Measurements from ENCODE around the gene ZBTB42.

Gene ZBTB42

GRCh38 chr14:104796687-104797081 is 4.2 kb upstream of the ZBTB42 start:
- H3K4me3 ChIP-seq (ENCODE audit: low read depth, low read length) = no peak overlapping the region
- no peak for TF ChIP-seq CTCF (IDR thresholded peaks at IDR 0.05; ENCODE audit: control insufficient read depth, extremely low read depth, insufficient read depth)
- DNase-seq (ENCODE audit: low read depth) = no peak

GRCh38 chr14:104797115-104798044 is 3.5 kb upstream of the ZBTB42 start:
- no peak for TF ChIP-seq CTCF (IDR thresholded peaks at IDR 0.05; ENCODE audit: control insufficient read depth, extremely low read depth, insufficient read depth)
- no peak overlapping the region for H3K4me3 ChIP-seq (ENCODE audit: low read depth, low read length)
- DNase-seq (ENCODE audit: low read depth) = no peak

GRCh38 chr14:104798300-104799243 is 2.3 kb upstream of the ZBTB42 start:
- TF ChIP-seq CTCF (IDR thresholded peaks at IDR 0.05; ENCODE audit: control insufficient read depth, extremely low read depth, insufficient read depth) = no peak
- DNase-seq (ENCODE audit: low read depth) = no peak
- no peak overlapping the region for H3K4me3 ChIP-seq (ENCODE audit: low read depth, low read length)

GRCh38 chr14:104799244-104800014 is 1.5 kb upstream of the ZBTB42 start:
- no peak for TF ChIP-seq CTCF (IDR thresholded peaks at IDR 0.05; ENCODE audit: control insufficient read depth, extremely low read depth, insufficient read depth)
- H3K4me3 ChIP-seq (ENCODE audit: low read depth, low read length) = peak overlapping the region; percentile 55
- DNase-seq (ENCODE audit: low read depth) = no peak

- no peak for DNase-seq (ENCODE audit: low read depth)
- H3K4me3 ChIP-seq (ENCODE audit: low read depth, low read length) = peak overlapping the region; percentile 55
- TF ChIP-seq CTCF (IDR thresholded peaks at IDR 0.05; ENCODE audit: control insufficient read depth, extremely low read depth, insufficient read depth) = peak; percentile 39
Observed at GRCh38 chr14:104800015-104800770, 708 bp upstream of the ZBTB42 start.

Data from LNCaP clone FGC (cell line).